HEK293T (cell line): ENCODE results near the gene C1QTNF1.

ENCODE experiments used
- CTCF ChIA-PET: fragments of 350-600 bp; formaldehyde crosslinking; extraction: SDS; loops from one replicate; lab custom pipeline; 2021; ENCODE audit warnings: antibody characterized with exemption, inconsistent platforms; lab: Yijun Ruan, JAX
- POLR2A ChIA-PET: fragments of 350-600 bp; formaldehyde crosslinking; extraction: SDS; loops from one replicate; lab custom pipeline; 2020; ENCODE audit warnings: antibody characterized with exemption, inconsistent platforms; lab: Yijun Ruan, JAX
- DNase-seq: peaks from one replicate; pipeline ENCODE4 v3.0.0; 2012; ENCODE audit warnings: mixed read lengths; ENCODE audit errors: extremely low spot score
- ARNT ChIP-seq: fragments of 450-650 bp; IDR thresholded peaks from 2 replicates; pipeline ENCODE4 v1.6.1; 2017; ENCODE audit warnings: mild to moderate bottlenecking
- BHLHE40 ChIP-seq: fragments of 450-650 bp; IDR thresholded peaks from 2 replicates; pipeline ENCODE4 v1.6.1; 2016; ENCODE audit warnings: mild to moderate bottlenecking, moderate library complexity, borderline replicate concordance
- CTBP1 ChIP-seq: fragments of 450-650 bp; IDR thresholded peaks from 2 replicates; pipeline ENCODE4 v1.6.1; 2016; ENCODE audit warnings: borderline replicate concordance
- ELF4 ChIP-seq: fragments of 450-650 bp; IDR thresholded peaks from 2 replicates; pipeline ENCODE4 v1.6.1; 2017; ENCODE audit warnings: antibody characterized with exemption
- FOXA1 ChIP-seq: fragments of 450-650 bp; IDR thresholded peaks from 2 replicates; pipeline ENCODE4 v1.6.1; 2016; ENCODE audit warnings: mild to moderate bottlenecking
- FOXK2 ChIP-seq: fragments of 450-650 bp; IDR thresholded peaks from 2 replicates; pipeline ENCODE4 v1.6.1; 2016; ENCODE audit warnings: mild to moderate bottlenecking
- FOXM1 ChIP-seq: fragments of 450-650 bp; IDR thresholded peaks from 2 replicates; pipeline ENCODE4 v1.6.1; 2017; ENCODE audit warnings: mild to moderate bottlenecking, borderline replicate concordance
- HDGF ChIP-seq: fragments of 450-650 bp; IDR thresholded peaks from 2 replicates; pipeline ENCODE4 v1.6.1; 2017; ENCODE audit warnings: antibody characterized with exemption, borderline replicate concordance
- L3MBTL2 ChIP-seq: fragments of 450-650 bp; conservative IDR thresholded peaks from 2 replicates; pipeline ENCODE4 v1.6.1; 2016; ENCODE audit warnings: mild to moderate bottlenecking
- LEF1 ChIP-seq: fragments of 450-650 bp; IDR thresholded peaks from 2 replicates; pipeline ENCODE4 v1.6.1; 2017; ENCODE audit warnings: mild to moderate bottlenecking, borderline replicate concordance
- NFRKB ChIP-seq: fragments of 450-650 bp; IDR thresholded peaks from 2 replicates; pipeline ENCODE4 v1.6.1; 2016; ENCODE audit warnings: mild to moderate bottlenecking, moderate library complexity
- PKNOX1 ChIP-seq: fragments of 450-650 bp; IDR thresholded peaks from 2 replicates; pipeline ENCODE4 v1.6.1; 2016
- SP1 ChIP-seq: fragments of 450-650 bp; IDR thresholded peaks from 2 replicates; pipeline ENCODE4 v1.6.1; 2017
- SUZ12 ChIP-seq: fragments of 450-650 bp; IDR thresholded peaks from 2 replicates; pipeline ENCODE4 v1.6.1; 2016; ENCODE audit warnings: mild to moderate bottlenecking
- TARDBP ChIP-seq: fragments of 450-650 bp; IDR thresholded peaks from 2 replicates; pipeline ENCODE4 v1.6.1; 2016
- ZNF384 ChIP-seq: fragments of 450-650 bp; IDR thresholded peaks from 2 replicates; pipeline ENCODE4 v1.6.1; 2016

Gene C1QTNF1

GRCh38 chr17:79055197-79055596, 31.2 kb downstream of the C1QTNF1 start:
- no peak for DNase-seq
- ChIA-PET CTCF (no interaction called here), POLR2A (no interaction called here)
- TF ChIP-seq CTBP1 (no peak), TARDBP (no peak), ZNF384 (no peak), HDGF (no peak), FOXM1 (no peak), NFRKB (no peak), BHLHE40 (no peak), ARNT (no peak)

GRCh38 chr17:79057737-79058385, 33.9 kb downstream of the C1QTNF1 start:
- TF ChIP-seq FOXA1 (no peak), TARDBP (no peak), SP1 (no peak), PKNOX1 (no peak), L3MBTL2 (no peak), ELF4 (no peak), ZNF384 (no peak), BHLHE40 (no peak), LEF1 (no peak), HDGF (no peak), CTBP1 (no peak), FOXM1 (no peak), SUZ12 (no peak)
- ChIA-PET POLR2A (no interaction called here), CTCF (no interaction called here)
- DNase-seq = no peak

- ChIA-PET POLR2A (interaction anchor here (0.7 to 0.9 kb wide), 2 partner anchors 12 to 13 kb away, joined by 3 to 4 read pairs; partner anchors contain the start of gene ENGASE), CTCF (no interaction called here)
- no peak for DNase-seq
- TF ChIP-seq SP1 (no peak), SUZ12 (no peak), CTBP1 (no peak), ARNT (no peak)
Observed at GRCh38 chr17:79062691-79063090, 38.7 kb downstream of the C1QTNF1 start.

GRCh38 chr17:79064026-79064425, 40.1 kb downstream of the C1QTNF1 start:
- POLR2A ChIA-PET = no interaction called here
- no peak for DNase-seq

GRCh38 chr17:79065105-79065670, 41.2 kb downstream of the C1QTNF1 start:
- CTCF ChIA-PET = interaction anchor here (0.6 to 1.4 kb wide), 6 partner anchors 9 to 336 kb away, joined by 3 to 4 read pairs (median 3); partner anchors contain the start of gene ENGASE
- POLR2A ChIA-PET = no interaction called here
- DNase-seq = no peak
- TF ChIP-seq L3MBTL2 = peak; percentile 48; the same call in 1 of the 2 replicates
- no peak for TF ChIP-seq SP1
- no peak for TF ChIP-seq TARDBP
- TF ChIP-seq BHLHE40 = no peak
- TF ChIP-seq ZNF384 = no peak
- TF ChIP-seq FOXM1 = no peak
- TF ChIP-seq ELF4 = no peak

More at GRCh38 chr17:79064026-79064425, 40.1 kb downstream of the C1QTNF1 start:
- TF ChIP-seq PKNOX1 (no peak), SP1 (no peak), ZNF384 (no peak), L3MBTL2 (no peak), LEF1 (no peak), CTBP1 (no peak), FOXA1 (no peak), SUZ12 (no peak)
- CTCF ChIA-PET = no interaction called here

- ChIA-PET POLR2A (interaction anchor here (0.6 kb wide), 1 partner anchor 341 kb away, joined by 3 read pairs; no protein-coding TSS in a partner anchor), CTCF (interaction anchor here (0.6 to 1.3 kb wide), 6 partner anchors 16 to 856 kb away, joined by 3 to 4 read pairs (median 4); no protein-coding TSS in a partner anchor)
- no peak for DNase-seq
- TF ChIP-seq L3MBTL2 (no peak), SUZ12 (no peak), SP1 (no peak)
Observed at GRCh38 chr17:79066963-79067362, 43.0 kb downstream of the C1QTNF1 start.

GRCh38 chr17:79070266-79070880, 46.4 kb downstream of the C1QTNF1 start:
- DNase-seq = no peak
- ChIA-PET CTCF (interaction anchor here (1.0 kb wide), 1 partner anchor 45 kb away, joined by 3 read pairs; no protein-coding TSS in a partner anchor), POLR2A (no interaction called here)
- TF ChIP-seq TARDBP = no peak
- TF ChIP-seq HDGF = no peak
- TF ChIP-seq SP1 = no peak
- no peak for TF ChIP-seq LEF1
- no peak for TF ChIP-seq CTBP1
- no peak for TF ChIP-seq ZNF384
- no peak for TF ChIP-seq FOXM1
- no peak for TF ChIP-seq PKNOX1
- TF ChIP-seq FOXK2 = no peak
- no peak for TF ChIP-seq BHLHE40
- TF ChIP-seq ELF4 = no peak
- TF ChIP-seq NFRKB = no peak
- no peak for TF ChIP-seq ARNT
- no peak for TF ChIP-seq FOXA1
- no peak for TF ChIP-seq L3MBTL2
- TF ChIP-seq SUZ12 = no peak
